ENCODE measurements around the gene PCNT.

GRCh38 chr21:46452710-46453109 lies 128.8 kb downstream of the PCNT start:
- TF ChIP-seq FOXA1 (IDR thresholded peaks at IDR 0.05): no peak
- TF ChIP-seq FOXM1 (IDR thresholded peaks at IDR 0.05; ENCODE audit: borderline replicate concordance): no peak
- no peak for TF ChIP-seq CTBP1 (IDR thresholded peaks at IDR 0.05; ENCODE audit: borderline replicate concordance)
- TF ChIP-seq ARNT (IDR thresholded peaks at IDR 0.05): no peak
- TF ChIP-seq HDGF (IDR thresholded peaks at IDR 0.05; ENCODE audit: borderline replicate concordance): no peak
- no peak for TF ChIP-seq TARDBP (IDR thresholded peaks at IDR 0.05)
- TF ChIP-seq ELF4 (IDR thresholded peaks at IDR 0.05): no peak
